CD14-positive monocyte (primary cell): Measurements from ENCODE around the gene KDM7A. TPM values are rescaled to one million over a fixed set of nuclear protein-coding genes. Genes with fewer than 3 reads are reported as not detected.

Source experiments
- DNase-seq, 3 donors: peaks; one replicate each; pipeline ENCODE4 v3.0.0-alpha.2; 2011 to 2022
- H2AFZ ChIP-seq: 2 replicates; pipeline ENCODE4 v1.6.0; 2012; ENCODE audit warnings: mild to moderate bottlenecking, low read depth, low read length, inconsistent platforms; ENCODE audit not compliant: insufficient read depth, poor library complexity, severe bottlenecking
- H3K27ac ChIP-seq, 2 donors: 1 replicate in 1 of 2; 2 replicates in 1 of 2; pipeline ENCODE4 v1.5.1; 2012 to 2013; ENCODE audit warnings: low read length in 2 of 2, control low read depth in 1 of 2, inconsistent platforms in 1 of 2, low read depth in 1 of 2, mild to moderate bottlenecking in 1 of 2
- H3K27me3 ChIP-seq, 2 donors: one replicate each; pipeline versions ENCODE4 v1.6.0 to v1.6.1; 2011 to 2013; ENCODE audit warnings: low read length in 2 of 2; ENCODE audit not compliant: control insufficient read depth in 2 of 2, insufficient read depth in 2 of 2
- H3K36me3 ChIP-seq, 2 donors: replicated peaks in 1 of 2; 1 replicate in 1 of 2; 2 replicates in 1 of 2; pipeline versions ENCODE4 v1.5.1 to v1.6.1; 2012 to 2013; ENCODE audit warnings: low read length in 2 of 2, control low read depth in 1 of 2, inconsistent platforms in 1 of 2, mild to moderate bottlenecking in 1 of 2; ENCODE audit not compliant: insufficient read depth in 2 of 2, control insufficient read depth in 1 of 2
- H3K4me1 ChIP-seq, 2 donors: 1 replicate in 1 of 2; 2 replicates in 1 of 2; pipeline versions ENCODE4 v1.5.1 to v1.6.1; 2012 to 2013; ENCODE audit warnings: low read length in 2 of 2, control low read depth in 1 of 2, inconsistent platforms in 1 of 2, mild to moderate bottlenecking in 1 of 2, moderate library complexity in 1 of 2; ENCODE audit not compliant: insufficient read depth in 2 of 2, control insufficient read depth in 1 of 2
- H3K4me2 ChIP-seq: replicated peaks from 2 replicates; pipeline ENCODE3; 2012; ENCODE audit warnings: low read length, moderate library complexity, mild to moderate bottlenecking; ENCODE audit not compliant: poor library complexity, severe bottlenecking; ENCODE audit errors: extremely low read depth
- H3K4me3 ChIP-seq, 3 experiments: fragments of 200-600 bp in 1 of 3; sonication (generic) in 1 of 3; replicated peaks in 1 of 3; 1 replicate in 2 of 3; 2 replicates in 1 of 3; pipeline ENCODE4 v1.5.1; 2011 to 2013; ENCODE audit warnings: low read length in 3 of 3, mild to moderate bottlenecking in 3 of 3, control low read depth in 2 of 3, low read depth in 2 of 3, inconsistent platforms in 1 of 3, moderate library complexity in 1 of 3
- H3K79me2 ChIP-seq: 2 replicates; pipeline ENCODE4 v1.6.0; 2012; ENCODE audit warnings: mild to moderate bottlenecking, control low read depth, inconsistent platforms, low read length, moderate library complexity; ENCODE audit not compliant: insufficient read depth
- H3K9ac ChIP-seq: 2 replicates; pipeline ENCODE4 v1.6.0; 2017; ENCODE audit warnings: low read length, mild to moderate bottlenecking; ENCODE audit not compliant: insufficient read depth, poor library complexity, severe bottlenecking
- H3K9me3 ChIP-seq, 2 donors: replicated peaks in 1 of 2; 1 replicate in 1 of 2; 2 replicates in 1 of 2; pipeline versions ENCODE4 v1.5.1 to v1.6.1; 2012 to 2013; ENCODE audit warnings: low read length in 2 of 2, control low read depth in 1 of 2; ENCODE audit not compliant: control insufficient read depth in 1 of 2, insufficient read depth in 1 of 2
- H4K20me1 ChIP-seq: 2 replicates; pipeline ENCODE4 v1.6.0; 2012; ENCODE audit warnings: mild to moderate bottlenecking, low read length, control low read depth, moderate library complexity; ENCODE audit not compliant: insufficient read depth
- H3K27ac Mint-ChIP-seq, 7 donors: one replicate each; pipeline ENCODE4 v1.8.0; 2020; ENCODE audit warnings: mild to moderate bottlenecking in 7 of 7, mixed read lengths in 7 of 7, moderate library complexity in 6 of 7, inconsistent platforms in 2 of 7
- H3K27me3 Mint-ChIP-seq, 3 donors: one replicate each; pipeline ENCODE4 v1.8.0; 2021 to 2022; ENCODE audit warnings: low read depth in 3 of 3, mild to moderate bottlenecking in 3 of 3, mixed read lengths in 3 of 3, moderate library complexity in 3 of 3, inconsistent platforms in 1 of 3
- H3K36me3 Mint-ChIP-seq, 2 donors: one replicate each; pipeline ENCODE4 v1.8.0; 2020; ENCODE audit warnings: mixed read lengths in 2 of 2, inconsistent platforms in 1 of 2, mild to moderate bottlenecking in 1 of 2
- H3K4me1 Mint-ChIP-seq: one replicate; pipeline ENCODE4 v1.8.0; 2020; ENCODE audit warnings: mild to moderate bottlenecking, mixed read lengths
- H3K4me3 Mint-ChIP-seq, 2 donors: one replicate each; pipeline ENCODE4 v1.8.0; 2020; ENCODE audit warnings: mild to moderate bottlenecking in 2 of 2, mixed read lengths in 2 of 2, moderate library complexity in 1 of 2
- H3K9me3 Mint-ChIP-seq, 7 donors: one replicate each; pipeline ENCODE4 v1.8.0; 2020 to 2022; ENCODE audit warnings: mixed read lengths in 7 of 7, mild to moderate bottlenecking in 6 of 7, moderate library complexity in 6 of 7, inconsistent platforms in 2 of 7
- CTCF ChIP-seq: fragments of 200-600 bp; IDR thresholded peaks from one replicate; pipeline ENCODE4 v1.8.0; 2022; ENCODE audit warnings: antibody characterized with exemption, mild to moderate bottlenecking
- WGBS: methylation state at CpG from one replicate; pipeline ENCODE4 v1.1.5; 2013; ENCODE audit warnings: missing lambda C conversion rate; ENCODE audit not compliant: insufficient coverage; 5-methylcytosine and 5-hydroxymethylcytosine counted together
- intact Hi-C, 2 donors: fragments of 100-400 bp; cut with micrococcal nuclease; formaldehyde crosslinking; loops; one replicate each; pipeline versions ENCODE4 v1.15.0 to v1.15.1; 2023
- polyA plus RNA-seq, 3 donors: library from polyadenylated mRNA; depleted of rRNA in 1 of 3; unstranded in 2 of 3; stranded (reverse) in 1 of 3; fragments of 300-500 nt in 2 of 3; fragments of >200 nt in 1 of 3; fragmentation: Illumina TruSeq in 2 of 3; gene quantifications; 1 replicate in 2 of 3; 2 replicates in 1 of 3; pipeline ENCODE4 v1.2.3, GENCODE V29; 2012 to 2021

The KDM7A gene
- polyA plus RNA-seq, 3 donors: 4.9 to 37.9 (median 7.9) TPM

- Mint-ChIP-seq H3K27me3 (no peaks in the 10 kb centered on the region), H3K9me3 (no peaks in the 10 kb centered on the region), H3K4me1 (peaks cover 6% of the 10 kb centered on the region), H3K27ac (no peak overlapping the region), H3K4me3 (no peak overlapping the region), H3K36me3 (peaks cover 47 to 51% of the 10 kb centered on the region in 2 donors)
- H3K4me1 ChIP-seq: no peaks in the 10 kb centered on the region
- no peaks in the 10 kb centered on the region for H3K9me3 ChIP-seq
- no peak overlapping the region for H3K4me2 ChIP-seq
- no peak overlapping the region for H3K27ac ChIP-seq
- H3K9ac ChIP-seq: no peak overlapping the region
- no peak for DNase-seq
- no peak for TF ChIP-seq CTCF
- H3K79me2 ChIP-seq: peaks cover 61% of the 10 kb centered on the region
- peaks cover 45 to 68% of the 10 kb centered on the region in 2 donors for H3K36me3 ChIP-seq
- no CpG with 5 or more reads among the region's 2 CpGs for WGBS
- H2AFZ ChIP-seq: no peak overlapping the region
- intact Hi-C loops: no loop called here
- H3K27me3 ChIP-seq: no peaks in the 10 kb centered on the region
- H3K4me3 ChIP-seq: no peak overlapping the region
- peaks cover 100% of the 10 kb centered on the region for H4K20me1 ChIP-seq
Measured at GRCh38 chr7:140137078-140137477, 39.7 kb downstream of the KDM7A start.

- no peak for DNase-seq
- no peak for TF ChIP-seq CTCF
- H3K36me3 Mint-ChIP-seq: peaks cover 56 to 60% of the 10 kb centered on the region in 2 donors
- Histone ChIP-seq H3K4me2 (no peak overlapping the region), H3K4me3 (no peak overlapping the region), H2AFZ (no peak overlapping the region), H3K27ac (no peak overlapping the region), H3K9me3 (no peaks in the 10 kb centered on the region), H3K27me3 (no peaks in the 10 kb centered on the region), H3K79me2 (peaks cover 52% of the 10 kb centered on the region), H4K20me1 (peaks cover 100% of the 10 kb centered on the region), H3K4me1 (no peaks in the 10 kb centered on the region), H3K36me3 (peaks cover 55 to 78% of the 10 kb centered on the region in 2 donors), H3K9ac (no peak overlapping the region)
- peaks cover 6% of the 10 kb centered on the region for H3K4me1 Mint-ChIP-seq
- no peak overlapping the region for H3K27ac Mint-ChIP-seq
- no peaks in the 10 kb centered on the region for H3K27me3 Mint-ChIP-seq
- H3K4me3 Mint-ChIP-seq: no peak overlapping the region
- no peaks in the 10 kb centered on the region for H3K9me3 Mint-ChIP-seq
- intact Hi-C loops: no loop called here
Measured at GRCh38 chr7:140136073-140136472, 40.7 kb downstream of the KDM7A start.
